NCI-H1048 (cell line): Measurements from ENCODE around the gene IL3RA.
"Not testable (repeated sequence)": the region's sequence is repeated elsewhere in the genome, so short reads cannot be mapped to it uniquely, and the experiment has no call there.

Experiments used
- DNase-seq: peaks from one replicate; lab custom pipeline; 2025; lab: John Stamatoyannopoulos, UW

Gene IL3RA

DNA sequence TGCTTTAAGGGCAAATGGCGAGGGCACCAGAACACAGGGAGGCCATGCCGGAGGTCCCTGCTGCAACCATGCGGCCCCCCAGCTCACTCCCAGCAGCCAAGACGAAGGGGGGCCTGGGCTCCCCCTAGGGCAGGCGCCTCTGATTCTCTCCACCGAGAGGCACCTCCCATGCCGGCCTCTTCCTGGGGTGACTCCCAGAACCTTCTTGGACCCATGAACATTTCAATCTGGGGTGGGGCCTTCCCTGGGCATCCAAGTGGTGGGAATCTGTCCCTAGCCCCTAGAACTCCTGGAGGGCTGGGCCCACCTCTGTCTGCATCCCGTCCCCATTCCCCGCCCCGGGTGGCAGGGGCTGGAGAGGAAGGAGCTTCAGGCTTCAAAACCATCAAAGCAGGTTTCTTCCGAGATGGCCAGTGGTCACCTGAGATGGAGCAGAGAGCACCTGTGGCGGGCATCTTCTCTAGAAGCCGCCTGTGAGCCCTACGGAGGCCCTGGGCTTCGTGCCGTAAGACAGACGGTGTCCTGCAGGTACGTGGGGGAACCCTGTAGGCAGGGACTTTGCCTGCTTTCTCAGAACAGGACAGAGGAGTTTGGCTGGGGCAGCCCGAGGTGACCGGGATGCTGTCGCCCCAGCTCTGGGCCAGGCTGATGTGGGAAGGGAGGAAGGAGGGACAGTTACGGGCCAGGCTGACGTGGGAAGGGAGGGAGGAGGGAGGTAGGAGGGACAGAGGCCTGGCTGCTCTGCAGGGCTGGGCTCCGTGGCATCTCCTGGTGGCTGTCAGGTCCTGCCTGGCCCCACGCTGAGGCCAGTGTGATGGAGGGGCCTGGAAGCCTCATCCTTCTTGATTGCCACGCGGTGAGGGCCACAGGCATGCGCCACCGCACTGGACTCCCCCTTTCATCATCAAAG, 62.1 kb downstream of the IL3RA start:
- DNase-seq: no peak

GRCh38 chrX:1400049-1400448, 63.5 kb downstream of the IL3RA start:
- DNase-seq: no peak

DNA sequence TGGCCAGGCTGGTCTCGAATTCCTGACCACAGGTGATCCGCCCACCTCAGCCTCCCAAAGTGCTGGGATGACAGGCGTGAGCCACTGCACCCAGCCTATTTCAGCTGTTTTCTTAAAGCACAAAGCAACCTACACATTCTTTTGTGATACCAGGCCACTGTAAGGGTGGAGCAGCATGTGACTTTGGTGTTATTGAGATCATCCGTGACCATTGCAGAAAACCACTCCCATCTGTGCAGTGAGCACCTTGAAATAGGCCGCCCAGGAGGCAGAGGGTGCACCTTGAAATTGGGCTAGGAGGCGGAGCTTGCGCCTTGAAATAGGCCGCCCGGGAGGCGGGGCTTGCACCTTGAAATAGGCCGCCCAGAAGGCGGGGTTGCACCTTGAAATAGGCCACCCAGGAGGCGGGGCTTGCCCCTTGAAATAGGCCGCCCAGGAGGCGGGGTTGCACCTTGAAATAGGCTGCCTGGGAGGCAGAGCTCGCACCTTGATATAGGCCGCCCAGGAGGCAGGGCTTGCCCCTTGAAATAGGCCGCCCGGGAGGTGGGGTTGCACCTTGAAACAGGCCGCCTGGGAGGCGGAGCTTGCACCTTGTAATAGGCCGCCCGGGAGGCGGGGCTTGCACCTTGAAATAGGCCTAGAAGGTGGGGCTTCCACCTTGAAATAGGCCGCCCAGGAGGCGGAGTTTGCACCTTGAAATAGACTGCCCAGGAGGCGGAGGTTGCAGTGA, 64.3 kb downstream of the IL3RA start:
- DNase-seq: no peak

GRCh38 chrX:1401611-1402430, 65.2 kb downstream of the IL3RA start:
- DNase-seq: no peak

DNA sequence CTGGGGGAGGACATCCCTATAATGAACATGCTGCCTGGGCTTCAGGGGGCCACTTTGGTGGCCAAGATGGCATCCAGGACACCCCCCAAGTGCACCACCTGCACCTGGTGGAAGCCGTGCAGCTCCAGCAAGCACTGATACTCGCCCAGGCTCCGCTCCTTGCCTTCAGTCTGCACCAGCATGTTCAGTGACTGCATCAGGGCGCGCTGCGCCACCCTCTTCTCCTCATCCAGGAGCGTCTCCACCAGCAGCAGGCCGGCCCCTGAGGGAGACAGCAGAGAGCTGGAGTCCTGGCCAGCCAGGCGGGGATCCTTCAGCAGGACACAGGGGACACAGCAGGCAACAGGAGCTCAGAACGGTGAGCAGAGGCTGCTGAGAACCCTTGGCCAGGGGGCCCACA, 66.6 kb downstream of the IL3RA start:
- DNase-seq: no peak

DNA sequence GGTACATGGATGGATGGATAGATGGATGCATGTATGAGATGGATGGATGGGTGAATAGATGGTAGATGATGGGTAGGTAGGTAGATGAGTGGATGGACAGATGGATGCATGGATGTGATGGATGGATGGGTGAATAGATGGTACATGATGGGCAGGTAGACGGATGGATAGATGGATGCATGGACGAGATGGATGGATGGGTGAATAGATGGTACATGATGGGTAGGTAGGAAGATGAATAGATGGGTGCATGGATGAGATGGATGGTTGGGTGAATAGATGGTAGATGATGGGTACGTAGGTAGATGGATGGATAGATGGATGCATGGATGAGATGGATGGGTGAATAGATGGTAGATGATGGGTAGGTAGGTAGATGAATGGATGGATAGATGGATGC, 67.3 kb downstream of the IL3RA start:
- not testable (repeated sequence) for DNase-seq

DNA sequence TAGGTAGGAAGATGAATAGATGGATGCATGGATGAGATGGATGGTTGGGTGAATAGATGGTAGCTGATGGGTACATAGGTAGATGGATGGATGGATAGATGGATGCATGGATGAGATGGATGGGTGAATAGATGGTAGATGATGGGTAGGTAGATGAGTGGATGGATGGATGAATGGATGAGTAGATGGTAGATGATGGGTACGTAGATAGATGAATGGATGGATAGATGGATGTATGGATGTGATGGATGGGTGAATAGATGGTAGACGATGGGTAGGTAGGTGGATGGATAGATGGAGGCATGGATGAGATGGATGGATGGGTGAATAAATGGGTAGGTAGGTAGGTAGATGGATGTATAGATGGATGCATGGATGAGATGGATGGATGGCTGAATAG, 69.2 kb downstream of the IL3RA start:
- DNase-seq: not testable (repeated sequence)

- no peak for DNase-seq
These were observed 70.5 kb downstream of the IL3RA start for GRCh38 chrX:1407035-1407434.

- no peak for DNase-seq
These were observed 74.7 kb downstream of the IL3RA start for GRCh38 chrX:1411326-1411725.

DNA sequence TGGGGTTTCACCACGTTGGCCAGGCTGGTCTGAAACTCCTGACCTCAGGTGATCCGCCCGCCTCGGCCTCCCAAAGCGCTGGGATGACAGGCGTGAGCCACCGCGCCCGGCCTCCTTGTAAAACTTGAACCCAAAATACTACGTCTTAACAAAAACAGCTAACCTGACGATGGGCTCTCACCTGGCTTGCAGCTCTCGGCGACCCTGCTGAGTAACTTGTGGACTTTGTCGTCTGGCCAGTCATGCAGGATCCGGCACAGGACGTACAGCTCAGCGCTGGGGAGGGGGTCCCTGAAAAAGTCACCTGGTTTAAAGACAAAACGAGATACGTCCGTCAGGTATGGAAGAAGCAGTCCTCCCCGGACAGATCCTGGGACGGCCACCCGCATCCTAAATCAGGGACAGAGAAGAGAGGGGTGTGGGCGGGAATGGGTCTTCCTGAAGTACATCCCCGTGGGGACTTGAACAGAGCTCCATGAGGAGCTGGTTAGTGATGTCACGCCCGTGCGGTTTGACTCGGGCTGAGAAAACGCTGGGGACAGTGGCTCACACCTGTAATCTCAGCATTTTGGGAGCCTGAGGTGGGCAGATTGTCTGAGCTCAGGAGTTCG, 76.1 kb downstream of the IL3RA start:
- DNase-seq: no peak

- DNase-seq: no peak
These were observed 79.8 kb downstream of the IL3RA start for GRCh38 chrX:1416327-1416784.

DNA sequence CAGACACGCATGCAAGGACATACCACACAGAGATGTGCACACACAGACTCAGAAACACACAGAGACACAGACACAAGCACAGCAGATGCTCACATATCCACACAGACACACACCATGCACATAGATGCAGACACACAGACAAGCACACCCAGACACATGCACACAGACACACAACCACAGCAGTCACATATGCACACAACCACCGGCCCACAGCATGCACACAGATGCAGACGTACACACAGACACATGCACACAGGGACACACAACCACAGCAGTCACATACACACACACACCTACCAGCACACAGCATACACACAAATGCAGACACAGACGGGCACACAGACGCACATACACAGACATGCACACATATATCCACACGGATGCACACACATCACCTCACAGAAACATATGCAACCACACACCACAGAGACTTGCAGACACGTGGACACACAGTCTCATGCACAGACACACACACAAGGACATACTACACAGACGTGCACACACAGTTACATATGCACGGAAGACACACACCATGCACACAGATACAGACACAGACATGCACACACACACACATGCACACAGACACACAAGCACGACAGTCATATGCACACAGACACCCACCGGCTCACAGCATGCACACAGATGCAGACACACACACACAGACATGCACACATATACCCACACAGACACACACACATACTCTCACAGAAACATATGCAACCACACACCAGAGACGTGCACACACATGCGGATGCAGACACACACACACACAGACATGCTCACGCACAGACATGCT, 80.6 kb downstream of the IL3RA start:
- no peak for DNase-seq

DNA sequence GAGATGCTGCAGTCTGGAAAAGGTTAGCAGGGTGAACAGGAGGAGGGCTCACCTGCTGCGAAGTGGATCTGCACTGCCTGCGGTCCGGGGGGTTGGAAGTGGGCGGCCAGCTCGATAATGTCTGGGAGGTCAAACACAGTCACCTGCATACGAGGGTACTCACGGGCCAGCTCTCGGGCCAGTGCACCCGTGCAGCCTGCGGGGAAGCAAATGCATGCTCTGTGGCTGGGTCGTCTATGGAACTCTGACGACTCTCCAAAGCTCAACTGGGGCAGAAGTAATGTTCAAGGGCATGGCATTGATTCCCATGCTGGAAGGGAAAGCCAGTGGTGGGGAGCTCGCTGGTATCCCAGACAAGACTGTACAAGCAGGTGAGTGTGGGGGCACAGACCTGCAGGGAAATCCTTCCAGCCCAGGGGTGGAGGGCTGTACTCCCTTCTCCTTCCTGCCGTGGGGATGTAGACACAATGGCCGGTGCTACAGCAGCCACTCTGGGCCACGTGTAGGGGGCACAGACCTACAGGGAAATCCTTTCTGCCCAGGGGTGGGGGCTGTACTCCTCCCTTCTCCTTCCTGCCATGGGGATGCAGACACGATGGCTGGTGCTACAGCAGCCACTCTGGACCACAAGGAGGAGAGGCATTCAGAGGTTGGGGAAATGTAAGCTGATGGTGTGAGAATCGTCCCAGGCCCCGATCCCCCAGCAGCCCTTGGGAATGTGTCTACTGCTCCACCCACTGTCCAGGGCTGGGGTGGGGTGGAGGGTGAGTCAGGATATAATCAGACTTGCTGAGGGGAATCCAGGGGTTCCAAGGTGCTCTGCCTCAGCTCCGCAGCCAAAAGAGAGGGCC, 81.6 kb downstream of the IL3RA start:
- DNase-seq: no peak

GRCh38 chrX:1418901-1419544, 82.4 kb downstream of the IL3RA start:
- DNase-seq: no peak

DNA sequence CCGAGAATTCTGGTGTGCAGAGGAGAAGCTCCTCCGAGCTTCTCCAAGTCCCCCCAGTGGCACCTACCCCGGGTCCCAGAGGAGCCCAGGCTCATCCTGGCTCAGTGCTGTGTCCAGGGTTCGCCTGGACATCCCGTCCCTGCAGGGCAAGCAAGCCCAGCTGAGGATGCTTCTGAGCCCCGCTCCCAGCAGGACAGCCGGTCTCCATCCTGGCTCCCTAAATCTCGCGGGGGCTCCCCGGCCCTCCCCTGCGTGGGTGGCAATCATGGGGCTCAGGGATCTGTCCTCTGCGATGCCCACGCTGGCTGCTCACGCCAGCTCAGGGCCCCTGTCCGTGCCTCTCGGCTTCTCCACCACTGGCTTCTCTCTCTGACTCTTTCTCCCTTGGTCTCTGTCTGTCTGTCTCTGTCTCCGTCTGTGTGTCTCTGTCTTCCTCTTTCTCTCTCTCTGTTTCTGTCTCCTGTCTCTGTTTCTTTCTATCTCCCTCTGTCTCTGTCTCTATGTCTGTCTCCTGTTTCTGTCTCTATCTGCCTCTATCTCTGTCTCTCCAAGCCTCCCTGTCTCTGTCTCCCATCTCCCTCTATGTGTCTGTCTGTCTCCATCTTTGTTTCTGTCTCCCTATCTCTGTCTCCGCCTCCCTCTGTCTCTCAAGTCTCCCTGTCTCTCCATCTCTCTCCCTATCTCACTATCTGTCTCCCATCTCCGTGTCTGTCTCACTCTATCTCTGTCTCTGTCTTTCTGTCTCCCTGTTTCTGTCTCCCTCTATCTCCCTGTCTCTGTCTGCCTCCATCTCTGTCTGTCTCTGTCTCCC, 83.2 kb downstream of the IL3RA start:
- DNase-seq: no peak

GRCh38 chrX:1420371-1420770, 83.8 kb downstream of the IL3RA start:
- no peak for DNase-seq

DNA sequence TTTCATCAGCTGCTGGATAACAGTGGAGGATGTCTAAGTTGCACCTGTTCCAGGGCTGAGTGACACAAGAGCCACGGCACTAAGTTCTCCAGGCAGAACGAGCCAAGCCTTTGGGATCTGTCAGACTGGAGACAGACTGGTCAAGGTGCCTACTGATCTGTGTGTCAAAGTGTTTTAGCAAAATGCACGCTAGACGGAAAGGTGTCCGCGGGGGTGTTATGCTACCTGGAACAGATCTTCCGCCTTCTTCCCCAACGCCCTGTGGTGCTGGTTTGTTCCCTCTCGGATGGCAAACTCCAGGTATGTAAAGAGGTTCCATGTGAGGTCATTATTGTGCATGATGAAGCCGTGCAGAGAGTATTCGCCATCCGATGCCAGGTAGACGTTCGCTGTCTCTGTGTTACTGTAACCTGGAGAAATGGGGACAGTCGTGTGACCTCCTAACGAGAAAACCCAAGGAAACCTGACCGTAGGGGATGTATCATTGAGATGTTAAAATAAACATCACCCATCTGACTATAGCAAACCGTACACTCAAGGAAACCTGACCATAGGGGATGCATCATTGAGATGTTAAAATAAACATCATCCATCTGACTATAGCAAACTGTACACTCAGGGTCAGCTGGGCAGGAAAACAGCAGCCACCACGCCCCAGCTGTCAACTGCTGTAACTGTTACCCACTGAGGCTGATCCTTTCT, 85.0 kb downstream of the IL3RA start:
- no peak for DNase-seq

DNA sequence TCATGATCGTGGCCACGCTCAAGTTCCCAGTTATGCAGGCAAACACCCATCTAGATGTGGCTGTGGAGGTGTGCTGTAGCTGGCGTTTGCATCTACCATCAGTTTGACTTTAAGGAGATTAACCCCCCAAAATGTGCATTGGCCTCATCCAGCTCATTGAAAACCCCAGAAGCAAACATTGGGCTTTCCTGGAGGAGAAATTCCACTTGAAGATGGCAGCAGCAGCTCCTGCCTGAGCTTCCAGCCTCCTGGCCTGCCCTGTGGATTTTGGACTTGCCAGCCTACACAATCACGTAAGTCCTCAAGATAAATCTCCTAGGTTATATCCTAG, 85.5 kb downstream of the IL3RA start:
- no peak for DNase-seq
